ENCODE results near the gene MBTD1.

DNA sequence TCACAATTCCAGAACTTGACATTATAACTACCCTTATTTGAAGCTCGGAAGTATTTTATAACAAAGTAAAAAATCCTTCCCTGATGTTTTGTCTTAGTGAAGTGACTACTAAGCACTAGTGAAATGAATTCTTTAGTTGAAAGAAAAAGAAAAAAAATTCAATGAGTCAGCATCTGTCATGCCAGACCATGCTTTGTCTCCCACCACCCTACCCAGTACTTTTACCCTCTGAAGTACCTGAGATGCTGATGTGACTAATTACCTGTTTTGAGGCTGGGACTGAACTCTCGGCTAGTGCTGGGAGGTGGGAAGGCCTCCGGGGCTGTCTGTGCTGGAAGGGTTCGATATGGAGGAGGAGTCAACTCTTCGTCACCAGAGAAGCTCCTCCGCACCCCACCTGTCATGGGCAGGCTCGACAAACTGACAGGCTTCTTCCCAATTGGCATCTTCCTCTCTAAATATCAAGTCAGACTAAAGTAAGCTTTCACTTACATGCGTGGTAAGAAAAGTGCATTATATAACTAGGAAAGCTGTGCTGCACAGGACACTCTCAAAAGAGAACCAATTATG is 74.0 kb downstream of the MBTD1 start:
- TF ChIP-seq, protein P1, sequence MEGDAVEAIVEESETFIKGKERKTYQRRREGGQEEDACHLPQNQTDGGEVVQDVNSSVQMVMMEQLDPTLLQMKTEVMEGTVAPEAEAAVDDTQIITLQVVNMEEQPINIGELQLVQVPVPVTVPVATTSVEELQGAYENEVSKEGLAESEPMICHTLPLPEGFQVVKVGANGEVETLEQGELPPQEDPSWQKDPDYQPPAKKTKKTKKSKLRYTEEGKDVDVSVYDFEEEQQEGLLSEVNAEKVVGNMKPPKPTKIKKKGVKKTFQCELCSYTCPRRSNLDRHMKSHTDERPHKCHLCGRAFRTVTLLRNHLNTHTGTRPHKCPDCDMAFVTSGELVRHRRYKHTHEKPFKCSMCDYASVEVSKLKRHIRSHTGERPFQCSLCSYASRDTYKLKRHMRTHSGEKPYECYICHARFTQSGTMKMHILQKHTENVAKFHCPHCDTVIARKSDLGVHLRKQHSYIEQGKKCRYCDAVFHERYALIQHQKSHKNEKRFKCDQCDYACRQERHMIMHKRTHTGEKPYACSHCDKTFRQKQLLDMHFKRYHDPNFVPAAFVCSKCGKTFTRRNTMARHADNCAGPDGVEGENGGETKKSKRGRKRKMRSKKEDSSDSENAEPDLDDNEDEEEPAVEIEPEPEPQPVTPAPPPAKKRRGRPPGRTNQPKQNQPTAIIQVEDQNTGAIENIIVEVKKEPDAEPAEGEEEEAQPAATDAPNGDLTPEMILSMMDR (IDR thresholded peaks at IDR 0.05), result no peak
- no peak for TF ChIP-seq POLR2A (IDR thresholded peaks at IDR 0.05)
